ENCODE data around the gene DPP10. TPM values are rescaled to one million over a fixed set of nuclear protein-coding genes. Genes with fewer than 3 reads are reported as not detected.

Gene DPP10
- total RNA-seq, 4 donors from 2014 or later: 0.09 to 4.0 (median 0.38) TPM; not detected in 1

DNA sequence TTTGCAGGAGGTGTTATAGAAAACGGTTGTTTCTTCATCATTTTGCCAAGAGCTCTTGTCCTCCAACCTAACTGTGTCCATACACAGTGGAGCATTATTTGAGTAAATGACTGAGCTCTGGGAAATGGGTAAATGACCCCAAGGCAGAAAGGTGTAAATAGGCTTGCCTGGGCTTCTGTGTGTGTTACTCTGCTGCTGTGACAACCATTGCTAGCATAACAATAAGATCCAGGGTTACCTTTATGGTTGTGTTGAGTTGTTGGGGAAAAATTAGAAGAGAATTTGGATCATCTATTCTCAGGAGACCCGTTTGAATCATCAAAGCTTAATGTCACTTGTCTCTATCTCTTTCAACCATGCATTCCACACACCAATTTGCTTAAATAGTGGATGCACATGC lies 672.7 kb downstream of the DPP10 start:
- Histone ChIP-seq H3K27me3 (no peaks in the 10 kb centered on the region), H3K4me1 (no peaks in the 10 kb centered on the region), H3K9me3 (no peaks in the 10 kb centered on the region), H3K27ac (no peak overlapping the region), H3K4me3 (no peak overlapping the region), H3K36me3 (no peaks in the 10 kb centered on the region)
- intact Hi-C loops (cut with DNase I): no loop called here
- TF ChIP-seq, protein P1, sequence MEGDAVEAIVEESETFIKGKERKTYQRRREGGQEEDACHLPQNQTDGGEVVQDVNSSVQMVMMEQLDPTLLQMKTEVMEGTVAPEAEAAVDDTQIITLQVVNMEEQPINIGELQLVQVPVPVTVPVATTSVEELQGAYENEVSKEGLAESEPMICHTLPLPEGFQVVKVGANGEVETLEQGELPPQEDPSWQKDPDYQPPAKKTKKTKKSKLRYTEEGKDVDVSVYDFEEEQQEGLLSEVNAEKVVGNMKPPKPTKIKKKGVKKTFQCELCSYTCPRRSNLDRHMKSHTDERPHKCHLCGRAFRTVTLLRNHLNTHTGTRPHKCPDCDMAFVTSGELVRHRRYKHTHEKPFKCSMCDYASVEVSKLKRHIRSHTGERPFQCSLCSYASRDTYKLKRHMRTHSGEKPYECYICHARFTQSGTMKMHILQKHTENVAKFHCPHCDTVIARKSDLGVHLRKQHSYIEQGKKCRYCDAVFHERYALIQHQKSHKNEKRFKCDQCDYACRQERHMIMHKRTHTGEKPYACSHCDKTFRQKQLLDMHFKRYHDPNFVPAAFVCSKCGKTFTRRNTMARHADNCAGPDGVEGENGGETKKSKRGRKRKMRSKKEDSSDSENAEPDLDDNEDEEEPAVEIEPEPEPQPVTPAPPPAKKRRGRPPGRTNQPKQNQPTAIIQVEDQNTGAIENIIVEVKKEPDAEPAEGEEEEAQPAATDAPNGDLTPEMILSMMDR (IDR thresholded peaks at IDR 0.05): no peak
- TF ChIP-seq POLR2A (IDR thresholded peaks at IDR 0.05): no peak
- DNase-seq: no peak
- 47 to 60% methylated on average over 2 of the region's 2 CpGs for WGBS, 2 donors

DNA sequence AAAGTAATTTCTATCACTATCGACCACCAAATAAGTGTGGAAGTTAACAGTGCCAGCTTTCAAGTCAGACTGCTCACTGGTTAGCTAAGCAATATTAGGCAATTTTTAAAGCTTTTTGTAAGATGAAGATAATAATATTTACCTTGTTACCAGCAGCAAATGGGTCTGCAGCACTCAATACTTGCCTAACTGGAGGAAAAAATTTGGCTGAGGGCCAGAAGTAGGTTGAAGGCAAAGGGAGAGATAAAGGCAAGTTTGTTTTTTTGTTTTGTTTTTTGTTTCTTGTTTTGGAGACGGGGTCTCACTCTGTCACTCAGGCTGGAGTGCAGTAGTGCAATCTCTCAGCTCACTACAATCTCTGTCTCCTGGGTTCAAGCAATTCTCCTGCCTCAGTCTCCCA lies 675.9 kb downstream of the DPP10 start:
- TF ChIP-seq, protein P1 (IDR thresholded peaks at IDR 0.05): no peak
- TF ChIP-seq POLR2A (IDR thresholded peaks at IDR 0.05): no peak

DNA sequence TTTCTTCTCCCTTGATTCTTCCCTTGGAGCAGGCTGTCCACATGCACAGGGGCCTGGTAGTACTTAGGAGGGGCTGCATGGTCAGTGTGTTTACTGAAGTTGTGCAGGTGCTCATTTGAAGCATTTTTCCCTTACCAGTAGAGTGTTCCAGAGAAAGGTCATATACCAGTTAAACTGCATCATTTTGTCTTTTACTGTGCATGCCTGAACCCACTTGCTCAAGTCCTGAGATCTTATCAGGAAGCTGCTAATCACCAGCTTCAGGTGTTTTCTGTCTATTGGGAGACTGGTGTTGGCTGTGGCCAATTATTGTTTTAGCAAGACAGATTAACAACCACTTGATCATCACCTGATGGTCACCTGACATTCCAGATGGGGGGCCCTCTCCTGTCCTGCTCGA lies 676.6 kb downstream of the DPP10 start:
- H3K4me1 ChIP-seq: no peaks in the 10 kb centered on the region
- DNase-seq: no peak
- WGBS, 2 donors: 0 to 14% methylated on average over 1 of the region's 1 CpG

More for the DNA sequence above, 675.9 kb downstream of the DPP10 start:
- Histone ChIP-seq H3K27me3 (no peaks in the 10 kb centered on the region), H3K4me3 (no peak overlapping the region), H3K9me3 (no peaks in the 10 kb centered on the region), H3K36me3 (no peaks in the 10 kb centered on the region), H3K4me1 (no peaks in the 10 kb centered on the region), H3K27ac (no peak overlapping the region)
- WGBS, 2 donors: 74 to 87% methylated on average over 2 of the region's 2 CpGs
- no peak for DNase-seq
- intact Hi-C loops (cut with DNase I): no loop called here

DNA sequence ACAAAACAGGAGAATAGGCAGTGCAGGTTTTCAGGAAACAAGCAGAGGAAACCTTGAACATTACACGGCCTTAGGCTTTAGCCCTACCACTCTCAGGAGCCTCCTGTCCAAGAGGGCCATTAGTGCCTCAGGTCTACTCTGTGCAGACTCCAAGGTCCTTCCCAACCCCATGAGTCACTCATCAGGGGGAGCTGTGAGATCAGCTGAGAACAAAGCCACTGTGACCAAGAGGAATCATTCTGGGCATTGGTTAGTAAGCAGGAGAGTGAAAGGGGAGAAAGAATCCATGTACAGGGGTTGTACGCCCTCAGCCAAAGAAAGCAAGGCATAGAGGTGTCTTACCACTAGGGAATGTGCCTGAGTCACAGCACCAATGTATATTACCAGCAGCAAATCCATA lies 680.3 kb downstream of the DPP10 start:
- WGBS, 2 donors: 67 to 70% methylated on average over 2 of the region's 2 CpGs
- no peak overlapping the region for H3K4me3 ChIP-seq
- intact Hi-C loops (cut with DNase I): no loop called here
- H3K27ac ChIP-seq: no peak overlapping the region
- no peaks in the 10 kb centered on the region for H3K9me3 ChIP-seq
- no peaks in the 10 kb centered on the region for H3K36me3 ChIP-seq
- no peaks in the 10 kb centered on the region for H3K4me1 ChIP-seq
- TF ChIP-seq, protein P1 (IDR thresholded peaks at IDR 0.05): no peak
- TF ChIP-seq POLR2A (IDR thresholded peaks at IDR 0.05): no peak
- no peaks in the 10 kb centered on the region for H3K27me3 ChIP-seq
- DNase-seq: no peak

More for the DNA sequence above, 676.6 kb downstream of the DPP10 start:
- TF ChIP-seq, protein P1 (IDR thresholded peaks at IDR 0.05): no peak
- no peak for TF ChIP-seq POLR2A (IDR thresholded peaks at IDR 0.05)
- H3K9me3 ChIP-seq: no peaks in the 10 kb centered on the region
- no peak overlapping the region for H3K27ac ChIP-seq
- no peaks in the 10 kb centered on the region for H3K27me3 ChIP-seq
- H3K4me3 ChIP-seq: no peak overlapping the region
- H3K36me3 ChIP-seq: no peaks in the 10 kb centered on the region
- intact Hi-C loops (cut with DNase I): no loop called here

DNA sequence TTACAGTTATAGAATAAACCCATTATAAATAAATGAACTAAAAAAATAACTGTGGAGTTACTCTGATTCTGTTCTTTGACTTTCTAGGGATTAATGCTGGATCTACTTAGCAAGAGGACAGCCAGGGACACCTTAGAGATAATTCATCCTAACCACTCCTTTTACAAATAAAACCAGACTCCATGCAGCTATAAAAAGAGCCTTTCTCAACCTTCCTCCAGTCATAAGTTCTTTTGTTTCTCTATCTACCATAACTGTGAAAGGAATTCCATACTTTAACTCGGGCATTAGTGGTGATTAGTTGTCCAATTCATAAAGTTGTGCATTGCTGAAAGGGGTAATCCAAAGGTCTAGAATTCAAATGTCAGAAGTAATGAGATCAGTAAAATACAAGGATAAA lies 682.4 kb downstream of the DPP10 start:
- H3K27ac ChIP-seq: no peak overlapping the region
- intact Hi-C loops (cut with DNase I): no loop called here
- no peaks in the 10 kb centered on the region for H3K27me3 ChIP-seq
- WGBS, 2 donors: 32 to 41% methylated on average over 1 of the region's 1 CpG
- no peak for TF ChIP-seq POLR2A (IDR thresholded peaks at IDR 0.05)
- TF ChIP-seq, protein P1 (IDR thresholded peaks at IDR 0.05): no peak
- H3K4me3 ChIP-seq: no peak overlapping the region
- no peaks in the 10 kb centered on the region for H3K9me3 ChIP-seq
- no peaks in the 10 kb centered on the region for H3K36me3 ChIP-seq
- H3K4me1 ChIP-seq: no peaks in the 10 kb centered on the region
- DNase-seq: no peak

Data from esophagus squamous epithelium (tissue), 5 donors.